A204.1 (cell line): ENCODE measurements around the gene IQGAP2.

Experiments used
- FAIRE-seq: peaks from 2 replicates; lab custom pipeline; 2012; peaks lifted over from hg19 to GRCh38; lab: Jason Lieb, UNC

The IQGAP2 gene

DNA sequence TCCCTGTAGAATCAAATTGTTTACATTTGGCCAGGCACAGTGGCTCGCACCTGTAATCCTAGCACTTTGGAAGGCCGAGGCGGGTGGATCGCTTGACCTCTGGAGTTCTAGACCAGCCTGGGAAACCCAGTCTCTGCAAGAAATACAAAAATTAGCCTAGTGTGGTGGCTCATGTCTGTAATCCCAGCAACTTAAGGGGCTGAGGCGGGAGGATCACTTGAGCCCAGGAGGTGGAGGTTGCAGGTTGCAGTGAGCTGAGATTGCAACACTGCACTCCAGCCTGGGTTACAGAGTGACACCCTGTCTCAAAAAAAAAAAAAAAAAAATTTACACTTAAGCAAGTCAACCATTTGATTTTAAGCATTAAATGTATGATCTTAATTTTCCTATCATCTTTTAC, 17.5 kb upstream of the IQGAP2 start:
- FAIRE-seq = no peak

- no peak for FAIRE-seq
Measured at GRCh38 chr5:76386360-76386759, 16.7 kb upstream of the IQGAP2 start.

- FAIRE-seq = no peak
Measured at GRCh38 chr5:76388236-76388635, 14.8 kb upstream of the IQGAP2 start.

- FAIRE-seq = no peak
Measured at GRCh38 chr5:76388791-76389512, 14.1 kb upstream of the IQGAP2 start.

- FAIRE-seq = no peak
Measured at GRCh38 chr5:76389513-76390154, 13.5 kb upstream of the IQGAP2 start.

DNA sequence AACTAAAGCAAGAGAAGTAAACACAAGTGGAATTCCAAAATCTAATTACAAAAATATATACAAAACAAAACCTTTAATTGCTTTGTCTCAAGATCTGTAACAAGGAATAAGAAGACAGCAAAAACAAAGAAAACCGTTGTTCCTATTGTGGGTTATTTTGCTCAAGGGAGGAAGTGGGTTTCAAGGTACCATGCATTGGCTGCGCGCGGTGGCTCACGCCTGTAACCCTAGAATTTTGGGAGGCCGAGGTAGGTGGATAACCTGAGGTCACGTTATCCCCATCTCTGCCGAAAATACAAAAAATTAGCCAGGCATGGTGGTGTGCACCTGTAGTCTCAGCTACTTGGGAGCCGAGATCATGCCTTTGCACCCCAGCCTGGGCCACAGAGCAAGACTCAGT, 12.1 kb upstream of the IQGAP2 start:
- FAIRE-seq = no peak

GRCh38 chr5:76393035-76393680, 9.9 kb upstream of the IQGAP2 start:
- no peak for FAIRE-seq

- FAIRE-seq = no peak
Measured at GRCh38 chr5:76397200-76397599, 5.9 kb upstream of the IQGAP2 start.

DNA sequence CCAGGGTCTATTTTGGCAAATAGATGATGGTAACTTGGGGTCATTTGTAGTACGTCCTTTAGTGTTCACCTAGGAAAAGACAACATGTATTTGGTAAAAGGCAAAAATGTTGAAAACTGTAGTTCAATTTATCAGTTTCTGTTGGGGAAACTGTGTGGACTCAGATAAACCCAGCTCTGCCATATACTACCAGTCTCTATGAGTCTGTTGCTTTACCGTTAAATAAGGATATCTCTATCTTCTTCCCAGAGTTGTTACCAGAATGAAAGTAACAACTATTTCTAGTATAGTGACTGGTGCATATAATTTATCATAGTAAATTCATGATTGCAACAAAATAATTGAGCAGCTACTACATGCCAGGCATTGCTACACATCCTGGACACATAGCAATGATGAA, 3.8 kb upstream of the IQGAP2 start:
- no peak for FAIRE-seq

DNA sequence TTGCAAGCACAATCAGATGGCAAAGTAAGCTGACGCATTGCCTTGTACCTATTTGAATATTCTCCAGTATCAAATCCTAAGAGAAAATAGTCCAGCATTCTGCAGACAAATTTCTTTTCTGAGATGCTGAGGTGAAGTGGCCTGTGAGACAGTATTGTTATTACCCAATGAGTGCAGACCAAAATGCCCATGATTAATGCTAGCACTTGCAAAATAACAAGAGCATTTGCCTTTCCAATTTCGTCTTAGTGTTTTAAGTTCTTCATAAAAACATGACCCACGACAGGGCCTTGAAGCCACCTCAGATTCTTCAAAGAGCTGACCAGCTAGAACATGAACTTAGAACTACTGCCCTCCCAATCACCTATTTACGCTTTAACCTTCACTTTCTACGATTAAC, 2.6 kb upstream of the IQGAP2 start:
- FAIRE-seq = no peak

DNA sequence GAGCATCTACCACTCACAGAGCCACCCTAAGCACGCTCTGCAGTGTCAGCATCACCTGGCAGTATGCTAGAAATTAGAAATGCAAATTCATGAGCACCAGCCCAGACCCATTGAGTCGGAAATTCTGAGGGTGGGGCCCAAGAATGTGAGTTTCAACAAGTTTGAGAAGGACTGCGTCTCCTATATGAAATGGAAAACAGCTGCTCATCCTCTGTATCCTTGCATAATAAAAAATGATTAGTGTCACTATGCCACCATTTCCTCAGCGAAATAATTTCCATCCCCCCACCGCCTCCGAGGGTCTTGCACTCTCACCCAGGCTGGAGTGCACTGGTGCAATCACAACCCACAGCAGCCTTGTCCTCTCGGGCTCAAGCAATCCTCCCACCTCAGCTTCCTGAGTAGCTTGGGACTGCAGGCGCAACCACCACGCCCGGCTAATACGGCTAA, 1.3 kb upstream of the IQGAP2 start:
- FAIRE-seq = no peak

GRCh38 chr5:76402251-76402885, 717 bp upstream of the IQGAP2 start:
- FAIRE-seq = no peak

GRCh38 chr5:76403766-76404222, 709 bp downstream of the IQGAP2 start:
- FAIRE-seq = no peak

GRCh38 chr5:76404223-76405211, 1.4 kb downstream of the IQGAP2 start:
- FAIRE-seq = no peak

DNA sequence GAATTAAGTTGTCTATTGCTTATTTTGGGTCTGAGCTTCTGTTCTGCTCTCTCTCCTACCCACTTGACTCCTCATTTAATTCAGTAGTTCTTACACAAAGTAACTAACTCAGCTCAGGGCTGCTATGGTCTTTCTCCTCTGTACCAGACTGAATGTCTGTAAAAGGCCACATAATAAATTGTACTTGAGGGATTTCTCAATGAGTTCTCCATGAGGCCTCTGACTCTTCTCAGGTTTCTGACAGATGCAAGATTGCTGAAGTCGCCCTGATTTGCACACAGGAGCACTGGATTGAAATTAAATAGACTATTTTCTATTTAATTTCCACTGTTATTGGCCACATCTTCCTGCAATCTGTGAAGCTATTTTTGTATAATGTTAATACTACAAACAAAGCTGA, 2.9 kb downstream of the IQGAP2 start:
- no peak for FAIRE-seq

- FAIRE-seq = no peak
Measured at GRCh38 chr5:76406673-76407072, 3.6 kb downstream of the IQGAP2 start.

GRCh38 chr5:76408104-76408654, 5.1 kb downstream of the IQGAP2 start:
- FAIRE-seq = no peak

DNA sequence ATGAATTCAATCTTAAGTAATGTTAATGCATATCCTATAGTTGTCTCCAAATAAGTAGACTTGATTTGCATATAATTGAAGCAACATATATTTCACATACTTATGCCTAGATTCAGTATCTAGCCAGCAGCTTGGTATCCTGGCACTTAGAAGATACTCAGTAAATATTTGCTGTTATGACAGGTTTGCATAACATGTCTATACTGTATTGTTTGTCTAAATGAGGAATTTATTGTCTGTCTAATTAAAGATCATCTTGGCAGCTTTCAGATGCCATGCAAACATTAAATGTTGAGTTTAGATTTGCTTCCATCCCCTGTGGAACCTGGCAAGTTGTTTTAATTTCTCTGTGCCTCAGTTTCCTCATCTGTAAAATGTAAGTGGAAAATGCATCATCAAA, 9.4 kb downstream of the IQGAP2 start:
- no peak for FAIRE-seq

DNA sequence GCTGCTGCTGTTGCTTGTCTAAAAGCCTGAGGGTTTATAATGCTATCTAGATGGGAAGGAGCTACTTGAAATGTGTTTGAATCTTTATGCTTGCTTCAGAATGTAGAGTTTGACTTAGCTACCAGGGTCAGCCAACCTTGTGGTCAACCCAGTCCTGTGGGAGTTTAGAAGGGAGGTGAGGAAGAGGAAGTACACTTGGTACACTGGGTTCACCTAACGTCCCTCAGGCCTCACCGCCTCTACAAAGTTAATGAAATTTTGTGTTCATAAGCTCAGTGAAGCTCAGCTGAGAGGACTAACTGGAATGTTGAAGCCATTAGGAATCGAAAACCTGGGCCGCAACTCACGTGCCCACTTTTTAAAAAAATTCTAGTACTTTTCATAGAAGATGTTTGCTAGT, 10.7 kb downstream of the IQGAP2 start:
- FAIRE-seq = no peak

DNA sequence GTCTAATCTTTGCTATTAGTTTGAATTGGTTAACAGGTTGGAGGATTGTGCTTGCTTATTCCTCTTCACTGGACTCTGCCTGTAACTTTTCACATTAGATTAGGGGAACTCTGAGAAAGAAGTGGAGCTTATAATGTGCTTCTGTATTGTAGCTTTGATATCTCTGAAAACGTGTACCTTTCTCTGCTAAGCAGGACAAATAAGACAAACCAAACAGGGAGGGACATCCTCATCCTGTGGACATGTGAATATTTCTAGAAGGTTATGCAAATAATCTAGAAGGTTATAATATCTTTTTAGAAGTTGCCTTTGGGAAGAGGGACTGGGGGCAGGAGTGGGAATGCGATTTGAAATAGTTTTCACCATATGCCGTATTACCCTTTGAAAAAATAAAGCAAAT, 11.7 kb downstream of the IQGAP2 start:
- no peak for FAIRE-seq

- FAIRE-seq = no peak
Measured at GRCh38 chr5:76415855-76416254, 12.8 kb downstream of the IQGAP2 start.
